GM10266 (cell line): ENCODE data around the gene TRIM37.
"Not testable (repeated sequence)": the region's sequence is repeated elsewhere in the genome, so short reads cannot be mapped to it uniquely, and the experiment has no call there.

ENCODE experiments used
- DNase-seq: peaks from one replicate; pipeline ENCODE4 v3.0.0; 2012; ENCODE audit errors: extremely low spot score
- CTCF ChIP-seq: IDR thresholded peaks from 2 replicates; pipeline ENCODE4 v1.5.1; 2012; ENCODE audit warnings: mild to moderate bottlenecking, low read depth; ENCODE audit not compliant: control insufficient read depth, insufficient read depth; ENCODE audit errors: missing control alignments

TRIM37 gene

DNA sequence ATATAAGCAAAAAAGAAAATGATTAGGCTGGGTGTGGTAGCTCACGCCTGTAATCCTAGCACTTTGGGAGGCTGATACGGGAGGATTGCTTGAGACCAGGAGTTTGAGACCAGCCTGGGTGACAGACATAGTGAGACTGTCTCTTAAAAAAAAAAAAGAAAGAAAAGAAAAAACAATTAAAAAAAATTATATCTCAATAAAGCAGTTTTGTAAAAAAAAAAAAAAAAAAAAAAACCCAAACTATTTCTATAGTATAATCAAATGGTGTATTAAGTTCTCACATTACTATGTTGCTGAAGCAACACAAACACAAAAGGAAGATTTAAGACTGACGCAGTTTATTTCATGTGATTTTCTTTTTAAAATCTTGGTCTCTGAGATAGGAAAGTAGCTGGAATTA, 140.5 kb downstream of the TRIM37 start:
- TF ChIP-seq CTCF: no peak
- DNase-seq: no peak

- no peak for DNase-seq
- no peak for TF ChIP-seq CTCF
Observed at GRCh38 chr17:58965221-58965620, 141.5 kb downstream of the TRIM37 start.

GRCh38 chr17:58960068-58960467, 146.6 kb downstream of the TRIM37 start:
- DNase-seq: peak; percentile 53
- TF ChIP-seq CTCF: peak; percentile 32

GRCh38 chr17:58957725-58958073, 149.0 kb downstream of the TRIM37 start:
- not testable (repeated sequence) for DNase-seq

- no peak for TF ChIP-seq CTCF
- no peak for DNase-seq
Observed at GRCh38 chr17:58956997-58957724, 149.5 kb downstream of the TRIM37 start.

DNA sequence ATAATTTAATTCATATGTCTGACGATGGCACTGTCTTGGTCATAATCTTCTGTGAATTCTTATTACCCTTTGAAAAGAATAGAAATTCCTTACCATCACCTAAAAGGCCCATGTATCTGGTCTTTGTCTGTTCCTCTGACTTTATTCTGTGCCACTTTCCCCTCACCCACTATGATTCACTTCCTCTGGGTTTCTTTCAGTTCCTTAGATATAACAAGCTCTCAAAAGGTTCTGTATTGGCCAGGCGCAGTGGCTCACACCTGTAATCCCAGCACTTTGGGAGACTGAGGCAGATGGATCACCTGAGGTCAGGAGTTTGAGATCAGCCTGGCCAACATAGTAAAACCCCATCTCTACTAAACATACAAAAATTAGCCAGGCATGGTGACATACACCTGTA, 152.3 kb downstream of the TRIM37 start:
- DNase-seq: not testable (repeated sequence)

- no peak for TF ChIP-seq CTCF
- no peak for DNase-seq
Observed at GRCh38 chr17:58947824-58948223, 158.9 kb downstream of the TRIM37 start.

DNA sequence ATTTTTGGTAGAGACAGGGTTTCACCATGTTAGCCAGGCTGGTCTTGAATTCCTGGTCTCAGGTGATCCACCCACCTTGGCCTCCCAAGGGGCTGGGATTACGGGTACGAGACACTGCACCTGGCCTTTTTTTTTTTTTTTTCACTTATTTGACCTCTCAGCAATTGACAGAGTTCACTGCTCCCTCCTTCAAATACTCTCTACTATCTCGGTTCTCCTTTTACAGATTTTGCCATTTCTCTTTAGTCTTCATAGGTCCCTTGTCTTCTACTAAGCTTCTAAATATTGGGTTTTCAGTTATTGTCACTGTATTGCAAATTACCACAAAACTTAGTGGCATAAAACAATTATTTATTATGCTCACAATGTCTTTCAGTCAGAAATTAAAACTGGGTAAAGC, 159.3 kb downstream of the TRIM37 start:
- no peak for DNase-seq
- no peak for TF ChIP-seq CTCF
